Endothelial cell of umbilical vein (primary cell): ENCODE measurements around the gene TOMM6. TPM values are rescaled to one million over a fixed set of nuclear protein-coding genes. Genes with fewer than 3 reads are reported as not detected.

Source experiments
- BruUV-seq: library from RNA; stranded (reverse); fragments of 400-500 nt; replicated peaks from 2 replicates; lab custom pipeline; 2021; lab: Mats Ljungman, UMichigan
- CTCF ChIA-PET: fragments of 300-600, 350-600 bp; sonication (Branson Sonifier 250); formaldehyde crosslinking; loops from one replicate; lab custom pipeline; 2021; ENCODE audit warnings: antibody characterized with exemption, inconsistent platforms; lab: Charles Lee
- POLR2A ChIA-PET: fragments of 300-600, 350-600 bp; sonication (Branson Sonifier 250); formaldehyde crosslinking; loops from one replicate; lab custom pipeline; 2021; ENCODE audit warnings: antibody characterized with exemption, inconsistent platforms; lab: Charles Lee
- DNase-seq: peaks from one replicate; pipeline ENCODE4 v3.0.0-alpha.2; 2011; ENCODE audit warnings: low read depth, low spot score
- FAIRE-seq: peaks from 2 replicates; lab custom pipeline; 2011; peaks lifted over from hg19 to GRCh38; lab: Jason Lieb, UNC
- H2AFZ ChIP-seq: 2 replicates; pipeline ENCODE4 v1.6.0; 2012; ENCODE audit warnings: low read depth, low read length, control low read depth, inconsistent platforms
- H3K27ac ChIP-seq: 2 replicates; pipeline ENCODE4 v1.5.1; 2011; ENCODE audit warnings: low read depth, mild to moderate bottlenecking, control low read depth, low read length, moderate library complexity; ENCODE audit not compliant: insufficient read depth
- H3K27me3 ChIP-seq, 2 experiments: 2 replicates each; pipeline versions ENCODE4 v1.6.0 to v1.6.1; 2011; ENCODE audit warnings: low read length in 2 of 2, mixed read lengths in 1 of 2; ENCODE audit not compliant: control insufficient read depth in 2 of 2, insufficient read depth in 2 of 2
- H3K36me3 ChIP-seq, 2 experiments: 2 replicates in 1 of 2; 3 replicates in 1 of 2; pipeline ENCODE4 v1.5.1; 2011; ENCODE audit warnings: low read length in 2 of 2, mild to moderate bottlenecking in 1 of 2, moderate library complexity in 1 of 2; ENCODE audit not compliant: control insufficient read depth in 2 of 2, insufficient read depth in 2 of 2; ENCODE audit errors: extremely low read depth in 1 of 2
- H3K4me1 ChIP-seq: 3 replicates; pipeline ENCODE4 v1.5.1; 2011; ENCODE audit warnings: mild to moderate bottlenecking, low read length; ENCODE audit not compliant: control insufficient read depth, insufficient read depth; ENCODE audit errors: extremely low read depth
- H3K4me2 ChIP-seq: 2 replicates; pipeline ENCODE4 v1.6.1; 2011; ENCODE audit warnings: low read length, control low read depth, mixed read lengths; ENCODE audit not compliant: insufficient read depth
- H3K4me3 ChIP-seq, 3 experiments: fragments of 200-600 bp in 1 of 3; sonication (generic), shearing (Covaris generic) in 1 of 3; replicated peaks in 1 of 3; 2 replicates each; pipeline ENCODE4 v1.5.1; 2011 to 2016; ENCODE audit warnings: control low read depth in 3 of 3, low read length in 3 of 3, mild to moderate bottlenecking in 2 of 3, inconsistent platforms in 1 of 3, low read depth in 1 of 3, moderate library complexity in 1 of 3; ENCODE audit not compliant: insufficient read depth in 1 of 3
- H3K79me2 ChIP-seq: 2 replicates; pipeline ENCODE4 v1.6.0; 2012; ENCODE audit warnings: low read length, inconsistent platforms; ENCODE audit not compliant: control insufficient read depth, insufficient read depth
- H3K9ac ChIP-seq: replicated peaks from 2 replicates; pipeline ENCODE3; 2011; ENCODE audit warnings: low read length, control low read depth; ENCODE audit not compliant: insufficient read depth; ENCODE audit errors: extremely low read depth
- H3K9me1 ChIP-seq: replicated peaks from 3 replicates; pipeline ENCODE4 v1.6.0; 2011; ENCODE audit warnings: mild to moderate bottlenecking, low read length; ENCODE audit not compliant: control insufficient read depth, insufficient read depth; ENCODE audit errors: extremely low read depth
- H3K9me3 ChIP-seq: replicated peaks from 2 replicates; pipeline ENCODE4 v1.5.1; 2012; ENCODE audit warnings: low read length, inconsistent platforms; ENCODE audit not compliant: control insufficient read depth, insufficient read depth
- H4K20me1 ChIP-seq: replicated peaks from 2 replicates; pipeline ENCODE3; 2011; ENCODE audit warnings: mild to moderate bottlenecking, low read length; ENCODE audit not compliant: control insufficient read depth, insufficient read depth; ENCODE audit errors: extremely low read depth
- CTCF ChIP-seq, 2 donors: IDR thresholded peaks; 1 replicate in 1 of 2; 2 replicates in 1 of 2; pipeline ENCODE4 v1.5.1; 2011; ENCODE audit warnings: low read length in 2 of 2, mild to moderate bottlenecking in 2 of 2, moderate library complexity in 2 of 2, control low read depth in 1 of 2, inconsistent platforms in 1 of 2, low read depth in 1 of 2; ENCODE audit not compliant: insufficient read depth in 1 of 2; ENCODE audit errors: extremely low read depth in 1 of 2
- EZH2 ChIP-seq: IDR thresholded peaks from 2 replicates; pipeline ENCODE4 v1.6.1; 2012; ENCODE audit warnings: borderline replicate concordance, low read depth, mild to moderate bottlenecking, moderate library complexity, low read length, inconsistent platforms; ENCODE audit not compliant: severe bottlenecking
- FOS ChIP-seq: IDR thresholded peaks from 2 replicates; pipeline ENCODE4 v1.6.1; 2011; ENCODE audit warnings: mild to moderate bottlenecking, low read length, moderate library complexity, borderline replicate concordance; ENCODE audit not compliant: insufficient read depth
- GATA2 ChIP-seq: IDR thresholded peaks from 2 replicates; pipeline ENCODE4 v1.7.0; 2011; ENCODE audit warnings: low read depth, mild to moderate bottlenecking, moderate library complexity, mixed read lengths, low read length; ENCODE audit not compliant: insufficient read length, insufficient read depth
- JUN ChIP-seq: IDR thresholded peaks from 2 replicates; pipeline ENCODE4 v1.6.1; 2011; ENCODE audit warnings: borderline replicate concordance, low read depth; ENCODE audit not compliant: insufficient read length, insufficient read depth
- MAX ChIP-seq: IDR thresholded peaks from 2 replicates; pipeline ENCODE4 v1.6.1; 2011; ENCODE audit not compliant: insufficient read depth, insufficient read length
- MYC ChIP-seq: IDR thresholded peaks from one replicate; pipeline ENCODE4 v1.6.1; 2011; ENCODE audit warnings: mild to moderate bottlenecking, low read depth, low read length
- POLR2A ChIP-seq: IDR thresholded peaks from 2 replicates; pipeline ENCODE4 v1.6.1; 2012; ENCODE audit warnings: low read depth, mild to moderate bottlenecking, control low read depth, low read length
- POLR2AphosphoS5 ChIP-seq: IDR thresholded peaks from 2 replicates; pipeline ENCODE4 v1.6.1; 2012; ENCODE audit warnings: low read depth, mild to moderate bottlenecking, control low read depth, low read length, moderate library complexity; ENCODE audit not compliant: insufficient read depth
- dilution Hi-C: fragments of 300-500 bp; cut with MboI; formaldehyde crosslinking; loops from one replicate; pipeline ENCODE4 v1.15.0; 2019; ENCODE audit warnings: low sequenced_read_pairs; ENCODE audit not compliant: extremely low pct_ligation_motif_present
- intact Hi-C: fragments of 100-400 bp; cut with micrococcal nuclease; formaldehyde crosslinking; loops from one replicate; pipeline ENCODE4 v1.10.0; 2022
- polyA plus RNA-seq, 4 experiments: library from polyadenylated mRNA; depleted of rRNA in 3 of 4; stranded (reverse) in 3 of 4; unstranded in 1 of 4; fragments of >200 nt; gene quantifications; 2 replicates each; pipeline versions ENCODE4 v1.2.1 to v1.2.3, GENCODE V29; 2011 to 2012; ENCODE audit warnings: missing spikeins in 1 of 4
- total RNA-seq: library from RNA; stranded (reverse); gene quantifications from 2 replicates; pipeline ENCODE4 v1.2.3, GENCODE V29; 2021

The TOMM6 gene
- total and polyA plus RNA-seq, 2 donors (not counting 3 experiments of a cell fraction or from before 2014, with no cell fraction given): 233 to 527 TPM

GRCh38 chr6:41768545-41769308 is 18.8 kb upstream of the TOMM6 start:
- ChIA-PET POLR2A (no interaction called here), CTCF (interaction anchor here (1.0 to 1.4 kb wide), 2 partner anchors 11 to 34 kb away, joined by 4 read pairs; partner anchors contain the start of gene FRS3)
- Histone ChIP-seq H3K79me2 (no peaks in the 10 kb centered on the region), H3K4me3 (no peak overlapping the region), H3K36me3 (peaks cover 0 to 11% of the 10 kb centered on the region in 2 experiments), H4K20me1 (no peaks in the 10 kb centered on the region), H3K27ac (no peak overlapping the region), H3K4me1 (peaks cover 4% of the 10 kb centered on the region), H3K9ac (no peak overlapping the region), H3K27me3 (no peaks in the 10 kb centered on the region), H3K9me3 (no peaks in the 10 kb centered on the region), H3K9me1 (no peaks in the 10 kb centered on the region), H2AFZ (no peak overlapping the region), H3K4me2 (no peak overlapping the region)
- dilution Hi-C loops (no loop called here), intact Hi-C loops (no loop called here)
- BruUV-seq: no TSS peak
- TF ChIP-seq FOS (no peak), POLR2AphosphoS5 (no peak), MYC (no peak), POLR2A (no peak), JUN (no peak), EZH2 (no peak), CTCF (IDR thresholded peaks at IDR 0.05; ENCODE audit: extremely low read depth in 1 of 2, insufficient read depth in 1 of 2, low read depth in 1 of 2, low read length in 2 of 2) (no peak), GATA2 (no peak), MAX (no peak)
- FAIRE-seq (no peak), DNase-seq (no peak)
